Measurements from ENCODE around the gene NMT1.
A peak's percentile ranks its signal among the peaks of the same experiment; 100 is the strongest.
"Not testable (repeated sequence)": the region's sequence is repeated elsewhere in the genome, so short reads cannot be mapped to it uniquely, and the experiment has no call there.

The NMT1 gene

GRCh38 chr17:45123930-45124796, 63.0 kb downstream of the NMT1 start:
- peak; percentile 64 for DNase-seq

GRCh38 chr17:45124797-45125122, 63.6 kb downstream of the NMT1 start:
- DNase-seq = not testable (repeated sequence)

- DNase-seq = no peak
Observed at GRCh38 chr17:45125509-45125908, 64.4 kb downstream of the NMT1 start.

GRCh38 chr17:45127207-45127547, 66.1 kb downstream of the NMT1 start:
- DNase-seq = no peak

- DNase-seq = no peak
Observed at GRCh38 chr17:45127548-45128300, 66.6 kb downstream of the NMT1 start.

GRCh38 chr17:45128331-45128730, 67.2 kb downstream of the NMT1 start:
- no peak for DNase-seq

GRCh38 chr17:45128989-45129388, 67.9 kb downstream of the NMT1 start:
- DNase-seq = no peak

- DNase-seq = no peak
Observed at GRCh38 chr17:45129426-45129939, 68.4 kb downstream of the NMT1 start.

- DNase-seq = no peak
Observed at GRCh38 chr17:45129940-45130680, 69.0 kb downstream of the NMT1 start.

GRCh38 chr17:45130681-45131615, 69.8 kb downstream of the NMT1 start:
- DNase-seq = no peak

- peak; percentile 54 for DNase-seq
Observed at GRCh38 chr17:45131616-45132319, 70.7 kb downstream of the NMT1 start.

- no peak for DNase-seq
Observed at GRCh38 chr17:45132320-45132571, 71.1 kb downstream of the NMT1 start, which contains the start of gene PLCD3. PLCD3 (minus strand) TSS chr17:45132515; CDS start chr17:45132410, 105 bp downstream.

- DNase-seq = peak; percentile 84
Observed at GRCh38 chr17:45132572-45133463, 71.7 kb downstream of the NMT1 start.

- peak; percentile 98 for DNase-seq
Observed at GRCh38 chr17:45135192-45135977, 74.3 kb downstream of the NMT1 start, which contains the start of gene ACBD4. ACBD4 (plus strand) TSS chr17:45135687; CDS start chr17:45136145, 458 bp downstream.

GRCh38 chr17:45135978-45136791, 75.1 kb downstream of the NMT1 start:
- DNase-seq = no peak

- no peak for DNase-seq
Observed at GRCh38 chr17:45136846-45137560, 75.9 kb downstream of the NMT1 start.

GRCh38 chr17:45137561-45138305, 76.6 kb downstream of the NMT1 start:
- no peak for DNase-seq
